GM21381 (cell line): ENCODE data around the gene L1CAM.

Experiments
- ATAC-seq: cut with Tn5 transposase; IDR thresholded peaks from one replicate; pipeline ENCODE4 v1.9.1; 2021; ENCODE audit warnings: mild to moderate bottlenecking, moderate library complexity; ENCODE audit not compliant: unreplicated experiment

L1CAM gene

DNA sequence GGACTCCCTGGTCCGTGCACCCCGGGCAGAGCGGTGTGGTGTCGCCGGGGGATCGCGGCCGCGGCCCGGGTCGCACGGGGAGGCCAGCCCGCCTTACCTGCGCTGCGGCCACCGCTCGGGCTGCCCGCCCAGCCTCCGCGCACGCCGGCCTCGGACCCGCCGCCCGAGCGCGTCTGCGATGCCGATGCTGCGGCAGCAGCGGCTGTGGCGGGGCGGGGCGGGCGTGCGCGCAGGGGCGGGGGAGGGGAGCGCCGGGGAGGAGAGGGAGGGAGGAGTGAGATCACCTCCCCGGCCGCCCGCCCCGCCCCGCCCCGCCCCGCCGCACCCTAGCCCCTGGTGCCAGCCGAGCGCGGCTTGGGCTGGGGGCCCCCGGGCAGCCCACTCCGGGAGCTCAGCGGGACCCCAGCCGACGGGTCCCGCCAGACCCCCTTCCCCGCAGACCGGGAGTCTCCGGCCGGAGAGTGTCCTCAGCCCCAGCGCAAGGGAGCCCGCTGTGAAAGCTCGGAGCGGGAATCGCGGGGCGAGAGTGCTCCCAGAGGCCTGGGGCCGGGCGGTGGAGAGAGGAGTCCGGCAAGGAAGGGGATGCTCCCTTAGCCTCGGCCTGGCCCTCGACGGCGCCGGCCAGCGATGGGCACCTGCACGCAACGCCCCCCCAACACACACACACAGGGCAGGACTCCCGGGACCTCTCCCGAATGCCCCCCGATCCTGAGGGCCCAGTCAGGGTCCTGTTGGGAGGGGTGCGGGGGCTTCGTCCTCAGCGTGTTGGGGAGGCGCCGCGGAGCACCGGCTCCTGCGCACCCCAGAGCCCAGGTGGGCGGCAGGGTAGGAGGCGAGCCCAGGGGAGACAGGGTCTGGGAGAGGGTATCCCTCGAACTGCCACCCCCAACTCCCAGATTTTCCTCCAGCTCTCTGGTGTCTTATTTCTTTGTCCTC lies at the start of gene L1CAM:
L1CAM (minus strand) TSS at position 206 of the 936 bp plus-strand sequence. CDS start 10,337 bp downstream, outside the sequence.
- ATAC-seq: no peak

- ATAC-seq: no peak
Observed at GRCh38 chrX:153935326-153935851, 49.4 kb upstream of the L1CAM start.

- ATAC-seq: peak; percentile 87
Observed at GRCh38 chrX:153934762-153935325, 48.9 kb upstream of the L1CAM start, which contains the start of gene NAA10. TSS of gene NAA10 (minus strand) at chrX:153935037. CDS start at chrX:153934904, 133 bp downstream.

DNA sequence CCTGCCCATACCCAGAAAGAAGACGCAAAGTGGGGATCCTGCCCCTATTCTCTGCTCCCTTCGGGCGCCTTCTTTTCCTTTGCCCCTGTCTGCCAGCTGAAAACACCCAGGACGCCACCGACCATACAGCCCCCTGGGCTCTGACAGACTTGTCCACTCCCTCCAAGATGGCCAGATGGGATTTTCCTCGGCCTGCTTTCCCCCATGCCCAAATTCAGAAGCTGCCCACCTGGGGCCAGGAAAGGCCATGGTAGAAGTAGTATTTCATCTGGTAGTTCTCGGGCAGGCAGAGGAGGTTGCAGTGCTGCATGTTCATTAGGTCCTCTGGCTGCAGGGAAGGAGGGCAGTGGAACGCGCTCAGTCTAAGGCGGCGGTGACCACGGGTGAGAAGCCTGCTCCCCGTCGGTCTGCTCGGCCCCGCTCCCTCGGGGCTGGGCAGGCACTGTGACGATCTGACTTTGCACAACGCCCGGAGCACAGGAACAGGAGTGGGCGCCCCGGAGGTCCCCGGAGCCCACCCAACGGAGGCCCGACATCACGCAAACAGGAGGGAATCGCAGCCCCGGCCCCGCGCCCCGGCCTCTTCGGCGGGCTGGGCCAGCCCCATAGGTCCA lies 48.3 kb upstream of the L1CAM start:
- peak; percentile 18 for ATAC-seq

GRCh38 chrX:153933748-153934147 lies 47.8 kb upstream of the L1CAM start:
- ATAC-seq: no peak

- ATAC-seq: no peak
Observed at GRCh38 chrX:153932220-153932915, 46.4 kb upstream of the L1CAM start.

DNA sequence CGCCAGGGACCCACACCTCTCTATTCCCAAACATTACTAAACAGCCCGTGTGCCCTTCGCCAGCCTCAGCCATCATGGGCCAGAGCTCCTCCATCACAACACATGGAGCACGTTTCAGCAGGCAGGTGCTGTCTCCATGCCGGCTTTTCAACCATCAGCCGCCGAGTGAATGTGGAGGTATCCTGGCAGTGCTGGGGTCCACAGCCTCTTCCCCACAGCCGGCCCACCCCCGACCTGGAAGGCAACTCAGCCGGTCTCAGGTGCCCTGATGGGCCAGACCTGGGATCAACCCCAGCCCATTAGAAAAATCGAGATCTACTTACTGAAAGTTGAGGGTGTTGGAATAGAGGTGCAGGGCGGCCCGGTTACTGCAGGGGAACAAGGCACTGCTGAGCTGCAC lies 45.8 kb upstream of the L1CAM start:
- ATAC-seq: no peak

DNA sequence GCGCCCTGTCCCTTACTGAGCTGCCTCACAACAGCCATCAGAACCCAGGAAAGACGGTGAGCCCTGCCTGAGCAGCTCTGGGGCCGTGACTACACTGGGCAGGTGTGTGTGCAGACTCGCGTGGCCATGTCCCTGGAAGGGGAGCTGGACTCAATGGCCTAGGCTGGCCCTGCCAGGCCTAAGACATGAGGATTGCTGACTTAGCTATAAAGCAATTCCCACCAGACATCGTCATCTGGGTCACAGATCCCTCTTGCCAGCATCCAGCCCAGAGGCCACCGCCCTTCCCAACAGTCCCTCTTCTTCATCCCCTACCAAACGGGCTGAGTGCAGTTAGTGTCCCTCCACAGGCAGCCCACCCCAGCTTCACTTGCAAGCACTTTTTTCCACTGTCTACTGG lies 45.2 kb upstream of the L1CAM start:
- ATAC-seq: no peak

GRCh38 chrX:153930011-153930910 lies 44.3 kb upstream of the L1CAM start:
- no peak for ATAC-seq

GRCh38 chrX:153929576-153929975 lies 43.6 kb upstream of the L1CAM start:
- no peak for ATAC-seq

DNA sequence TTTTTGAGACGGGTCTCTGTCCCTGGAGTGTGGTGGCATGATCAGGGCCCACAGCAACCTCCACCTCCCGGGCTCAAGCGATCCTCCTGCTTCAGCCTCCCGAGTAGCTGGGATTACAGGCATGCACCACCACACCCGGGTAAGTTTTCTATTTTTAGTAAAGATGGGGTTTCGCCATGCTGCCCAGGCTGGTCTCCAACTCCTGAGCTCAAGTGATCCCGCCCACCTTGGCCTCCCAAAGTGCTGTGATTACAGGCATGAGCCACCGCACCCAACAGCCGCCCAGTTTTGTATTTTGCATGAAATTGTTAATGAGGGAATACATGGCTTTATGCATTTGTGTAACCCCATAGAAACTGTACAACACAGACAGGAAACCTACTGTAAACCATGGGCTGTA lies 42.9 kb upstream of the L1CAM start:
- ATAC-seq: no peak

- ATAC-seq: peak; percentile 68
Observed at GRCh38 chrX:153927922-153928760, 42.2 kb upstream of the L1CAM start.

DNA sequence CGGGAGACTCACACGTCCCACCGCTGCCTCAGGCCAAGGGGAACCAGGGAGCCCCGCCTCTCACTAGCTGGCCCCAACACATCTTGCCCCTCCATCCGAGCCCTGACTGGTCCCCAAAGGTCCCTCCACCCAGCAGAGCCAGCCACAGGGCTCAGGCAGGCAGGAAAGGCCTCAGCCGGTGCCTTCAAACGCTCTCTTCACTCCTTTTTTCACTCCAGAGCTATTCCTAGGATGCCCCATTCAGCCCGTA lies 41.6 kb upstream of the L1CAM start:
- ATAC-seq: no peak

GRCh38 chrX:153926858-153927671 lies 41.1 kb upstream of the L1CAM start:
- peak; percentile 31 for ATAC-seq

DNA sequence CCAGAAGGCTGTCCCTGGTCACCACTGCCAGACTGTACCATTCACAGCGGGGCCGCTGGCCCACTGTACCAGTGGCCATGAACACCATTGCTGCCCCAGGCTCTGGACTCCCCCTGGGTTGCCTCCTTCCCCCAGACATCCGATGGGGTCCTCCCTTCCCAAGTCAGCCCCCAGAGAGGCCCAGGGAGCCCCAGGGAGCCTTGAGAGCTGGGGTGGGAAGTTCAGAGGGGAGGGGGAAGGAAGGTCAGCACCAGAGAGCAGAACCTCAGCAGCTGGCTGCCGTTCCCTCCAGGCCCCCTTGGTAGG lies 40.5 kb upstream of the L1CAM start:
- no peak for ATAC-seq

GRCh38 chrX:153925739-153926551 lies 40.0 kb upstream of the L1CAM start, which contains the start of gene ARHGAP4:
TSS of gene ARHGAP4 (minus strand) at chrX:153926264. CDS start at chrX:153926202, 62 bp downstream.
- no peak for ATAC-seq

GRCh38 chrX:153925387-153925738 lies 39.4 kb upstream of the L1CAM start:
- ATAC-seq: no peak
